ENCODE measurements around the gene IMMP2L. TPM values are rescaled to one million over a fixed set of nuclear protein-coding genes. Genes with fewer than 3 reads are reported as not detected.

The IMMP2L gene
- total and polyA plus RNA-seq, 2 of the 13 experiments (the other 11 are each of a cell fraction or from before 2014, with no cell fraction given), result 7.8 to 16.9 TPM

- POLR2A ChIA-PET, result no interaction called here
- H3K9ac ChIP-seq (ENCODE audit: insufficient read depth, low read depth, low read length), result no peak overlapping the region
- peaks cover 22% of the 10 kb centered on the region for H3K4me1 ChIP-seq (ENCODE audit: insufficient read depth, low read length)
- intact Hi-C loops (cut with micrococcal nuclease; ENCODE audit: unreplicated experiment), result no loop called here
- H3K79me2 ChIP-seq (ENCODE audit: insufficient read depth, low read length), result no peaks in the 10 kb centered on the region
- CTCF ChIA-PET (ENCODE audit: low intra/inter-chr PET ratio, low total read pairs), result no interaction called here
- WGBS (ENCODE audit: low lambda C conversion rate), result no CpG with 5 or more reads among the region's 1 CpG
- H3K27me3 ChIP-seq (ENCODE audit: control insufficient read depth in 1 of 2, insufficient read depth in 2 of 2, low read length in 2 of 2), result no peaks in the 10 kb centered on the region
- no TSS peak for BruUV-seq (replicated peaks)
- H3K9me3 ChIP-seq (ENCODE audit: low read length), result peaks cover 26% of the 10 kb centered on the region
- no peak overlapping the region for H3K4me2 ChIP-seq (ENCODE audit: low read depth, low read length)
- H2AFZ ChIP-seq (ENCODE audit: low read length), result no peak overlapping the region
- H3K4me3 ChIP-seq (replicated peaks in 1 of 3; ENCODE audit: insufficient read depth in 1 of 3, low read depth in 2 of 3, low read length in 3 of 3), result no peak overlapping the region
- no peak overlapping the region for H3K27ac ChIP-seq (ENCODE audit: extremely low read length, insufficient read depth, low read length)
- in situ Hi-C loops (cut with HindIII; ENCODE audit: extremely low pct_ligation_motif_present, low pct_unique_long_range_greater_than_20kb), result no loop called here
- no peaks in the 10 kb centered on the region for H4K20me1 ChIP-seq (ENCODE audit: insufficient read depth, low read length)
- no peaks in the 10 kb centered on the region for H3K36me3 ChIP-seq (replicated peaks in 1 of 2; ENCODE audit: control insufficient read depth in 1 of 2, insufficient read depth in 2 of 2, low read length in 2 of 2)
- DNase-seq (ENCODE audit: low spot score), result no peak
- no peak for ATAC-seq
- no peak for TF ChIP-seq SP2 (CRISPR knock-in tag; IDR thresholded peaks at IDR 0.05)
- no peak for TF ChIP-seq ELK4 (CRISPR knock-in tag; IDR thresholded peaks at IDR 0.05; ENCODE audit: borderline replicate concordance)
- TF ChIP-seq FOXC1 (CRISPR knock-in tag; IDR thresholded peaks at IDR 0.05; ENCODE audit: borderline replicate concordance), result no peak
- TF ChIP-seq DZIP1 (CRISPR knock-in tag; IDR thresholded peaks at IDR 0.05), result no peak
- no peak for TF ChIP-seq MTA1 (CRISPR knock-in tag; IDR thresholded peaks at IDR 0.05; ENCODE audit: borderline replicate concordance)
- TF ChIP-seq, protein P1, sequence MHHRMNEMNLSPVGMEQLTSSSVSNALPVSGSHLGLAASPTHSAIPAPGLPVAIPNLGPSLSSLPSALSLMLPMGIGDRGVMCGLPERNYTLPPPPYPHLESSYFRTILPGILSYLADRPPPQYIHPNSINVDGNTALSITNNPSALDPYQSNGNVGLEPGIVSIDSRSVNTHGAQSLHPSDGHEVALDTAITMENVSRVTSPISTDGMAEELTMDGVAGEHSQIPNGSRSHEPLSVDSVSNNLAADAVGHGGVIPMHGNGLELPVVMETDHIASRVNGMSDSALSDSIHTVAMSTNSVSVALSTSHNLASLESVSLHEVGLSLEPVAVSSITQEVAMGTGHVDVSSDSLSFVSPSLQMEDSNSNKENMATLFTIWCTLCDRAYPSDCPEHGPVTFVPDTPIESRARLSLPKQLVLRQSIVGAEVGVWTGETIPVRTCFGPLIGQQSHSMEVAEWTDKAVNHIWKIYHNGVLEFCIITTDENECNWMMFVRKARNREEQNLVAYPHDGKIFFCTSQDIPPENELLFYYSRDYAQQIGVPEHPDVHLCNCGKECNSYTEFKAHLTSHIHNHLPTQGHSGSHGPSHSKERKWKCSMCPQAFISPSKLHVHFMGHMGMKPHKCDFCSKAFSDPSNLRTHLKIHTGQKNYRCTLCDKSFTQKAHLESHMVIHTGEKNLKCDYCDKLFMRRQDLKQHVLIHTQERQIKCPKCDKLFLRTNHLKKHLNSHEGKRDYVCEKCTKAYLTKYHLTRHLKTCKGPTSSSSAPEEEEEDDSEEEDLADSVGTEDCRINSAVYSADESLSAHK (CRISPR knock-in tag; IDR thresholded peaks at IDR 0.05; ENCODE audit: borderline replicate concordance), result no peak
- no peak for TF ChIP-seq FOXJ3 (CRISPR knock-in tag; IDR thresholded peaks at IDR 0.05; ENCODE audit: borderline replicate concordance)
- TF ChIP-seq HIVEP1 (CRISPR knock-in tag; IDR thresholded peaks at IDR 0.05), result no peak
- no peak for TF ChIP-seq SOX5 (CRISPR knock-in tag; IDR thresholded peaks at IDR 0.05; ENCODE audit: borderline replicate concordance)
- no peak for TF ChIP-seq ZNF441 (CRISPR knock-in tag; IDR thresholded peaks at IDR 0.05; ENCODE audit: borderline replicate concordance)
- no peak for TF ChIP-seq NFKBIZ (CRISPR knock-in tag; IDR thresholded peaks at IDR 0.05)
- FAIRE-seq, result no peak
These were observed 889.1 kb downstream of the IMMP2L start for GRCh38 chr7:110673148-110673547.

Measured in HepG2 (cell line).